H1 (cell line): ENCODE data around the gene FKBP2. TPM values are rescaled to one million over a fixed set of nuclear protein-coding genes. Genes with fewer than 3 reads are reported as not detected.

ENCODE experiments used
- CTCF ChIA-PET: fragments of 300-600 bp; sonication (Branson Sonifier 250); formaldehyde crosslinking; loops from one replicate; lab custom pipeline; 2021; ENCODE audit not compliant: partially characterized antibody; lab: Charles Lee
- POLR2A ChIA-PET: fragments of 300-600 bp; sonication (Branson Sonifier 250); formaldehyde crosslinking; loops from one replicate; lab custom pipeline; 2021; ENCODE audit warnings: inconsistent platforms; ENCODE audit not compliant: partially characterized antibody; lab: Charles Lee
- DNase-seq, 2 experiments: peaks; one replicate each; pipeline versions ENCODE4 v3.0.0 to v3.0.0-alpha.2; 2010 to 2022; ENCODE audit warnings: low spot score in 2 of 2, low read depth in 1 of 2, mixed read lengths in 1 of 2
- FAIRE-seq: peaks from 2 replicates; lab custom pipeline; 2011; peaks lifted over from hg19 to GRCh38; lab: Jason Lieb, UNC
- H2AFZ ChIP-seq: 2 replicates; pipeline ENCODE4 v1.8.1; 2012; ENCODE audit warnings: low read length, inconsistent platforms
- H2AK5ac ChIP-seq: 2 replicates; pipeline ENCODE4 v1.6.1; 2013; ENCODE audit warnings: low read depth, low read length
- H2BK120ac ChIP-seq: replicated peaks from 2 replicates; pipeline ENCODE3; 2013; ENCODE audit warnings: low read depth, low read length, inconsistent platforms
- H2BK12ac ChIP-seq: 2 replicates; pipeline ENCODE4 v1.6.1; 2013; ENCODE audit warnings: low read depth, low read length
- H2BK15ac ChIP-seq: 2 replicates; pipeline ENCODE4 v1.6.1; 2013; ENCODE audit warnings: low read length
- H2BK20ac ChIP-seq: 2 replicates; pipeline ENCODE4 v1.6.1; 2013; ENCODE audit warnings: low read length
- H2BK5ac ChIP-seq: 2 replicates; pipeline ENCODE4 v1.6.1; 2013; ENCODE audit warnings: low read depth, low read length
- H3K14ac ChIP-seq: 2 replicates; pipeline ENCODE4 v1.6.1; 2013; ENCODE audit warnings: inconsistent platforms; ENCODE audit not compliant: insufficient read length
- H3K18ac ChIP-seq: 2 replicates; pipeline ENCODE4 v1.6.1; 2013; ENCODE audit warnings: low read length; ENCODE audit errors: extremely low read depth
- H3K23ac ChIP-seq: 2 replicates; pipeline ENCODE4 v1.6.1; 2013; ENCODE audit warnings: inconsistent platforms; ENCODE audit not compliant: insufficient read length
- H3K23me2 ChIP-seq: 2 replicates; pipeline ENCODE4 v1.6.1; 2013; ENCODE audit warnings: low read depth, low read length
- H3K27ac ChIP-seq: 2 replicates; pipeline ENCODE4 v1.6.1; 2011; ENCODE audit warnings: low read depth, low read length, inconsistent platforms
- H3K27me3 ChIP-seq, 4 experiments: replicated peaks in 1 of 4; 1 replicate in 1 of 4; 2 replicates in 3 of 4; pipeline versions ENCODE4 v1.6.1 to v1.8.1; 2011 to 2013; ENCODE audit warnings: low read length in 3 of 4, mild to moderate bottlenecking in 3 of 4, inconsistent platforms in 2 of 4, mixed read lengths in 2 of 4, moderate library complexity in 1 of 4; ENCODE audit not compliant: control insufficient read depth in 3 of 4, insufficient read depth in 3 of 4; ENCODE audit errors: extremely low read depth in 1 of 4
- H3K36me3 ChIP-seq, 4 experiments: 2 replicates each; pipeline versions ENCODE4 v1.6.1 to v1.8.1; 2011 to 2013; ENCODE audit warnings: mild to moderate bottlenecking in 4 of 4, low read length in 3 of 4, moderate library complexity in 2 of 4, control low read depth in 1 of 4, inconsistent platforms in 1 of 4; ENCODE audit not compliant: insufficient read depth in 4 of 4, control insufficient read depth in 2 of 4
- H3K4ac ChIP-seq: replicated peaks from 2 replicates; pipeline ENCODE3; 2013; ENCODE audit warnings: low read length, low read depth, mixed read lengths, inconsistent platforms; ENCODE audit not compliant: insufficient read length
- H3K4me1 ChIP-seq, 4 experiments: replicated peaks in 1 of 4; 1 replicate in 1 of 4; 2 replicates in 3 of 4; pipeline versions ENCODE4 v1.6.1 to v1.8.1; 2011 to 2013; ENCODE audit warnings: low read length in 3 of 4, inconsistent platforms in 2 of 4, mixed read lengths in 1 of 4; ENCODE audit not compliant: insufficient read depth in 4 of 4, control insufficient read depth in 3 of 4
- H3K4me2 ChIP-seq, 2 experiments: 2 replicates each; pipeline versions ENCODE4 v1.6.1 to v1.8.1; 2011 to 2013; ENCODE audit warnings: low read depth in 2 of 2, low read length in 2 of 2, control low read depth in 1 of 2, inconsistent platforms in 1 of 2, mild to moderate bottlenecking in 1 of 2; ENCODE audit not compliant: insufficient read depth in 1 of 2
- H3K4me3 ChIP-seq, 4 experiments: fragments of 200-600, 300-600 bp in 1 of 4; sonication (generic), shearing (Covaris generic), sonication (Bioruptor Twin) in 1 of 4; 2 replicates each; pipeline versions ENCODE4 v1.5.1 to v1.8.1; 2011 to 2016; ENCODE audit warnings: low read length in 4 of 4, low read depth in 3 of 4, control low read depth in 2 of 4, inconsistent platforms in 2 of 4, mild to moderate bottlenecking in 2 of 4, mixed read lengths in 1 of 4, moderate library complexity in 1 of 4; ENCODE audit not compliant: insufficient read depth in 2 of 4; ENCODE audit errors: extremely low read depth in 1 of 4
- H3K56ac ChIP-seq: replicated peaks from 2 replicates; pipeline ENCODE3; 2013; ENCODE audit warnings: low read depth, mild to moderate bottlenecking, mixed read lengths, low read length, inconsistent platforms; ENCODE audit not compliant: insufficient read length
- H3K79me1 ChIP-seq: 2 replicates; pipeline ENCODE4 v1.6.1; 2013; ENCODE audit warnings: low read depth, low read length, control low read depth
- H3K79me2 ChIP-seq, 2 experiments: 2 replicates each; pipeline versions ENCODE4 v1.6.1 to v1.8.1; 2012 to 2013; ENCODE audit warnings: low read length in 2 of 2, mild to moderate bottlenecking in 2 of 2, inconsistent platforms in 1 of 2; ENCODE audit not compliant: insufficient read depth in 2 of 2, control insufficient read depth in 1 of 2
- H3K9ac ChIP-seq, 4 experiments: replicated peaks in 1 of 4; 1 replicate in 1 of 4; 2 replicates in 3 of 4; pipeline versions ENCODE4 v1.6.1 to v1.8.1; 2011 to 2013; ENCODE audit warnings: low read depth in 3 of 4, low read length in 3 of 4, control low read depth in 2 of 4, mild to moderate bottlenecking in 2 of 4, moderate library complexity in 2 of 4, inconsistent platforms in 1 of 4; ENCODE audit errors: extremely low read depth in 1 of 4
- H3K9me3 ChIP-seq, 2 experiments: 2 replicates each; pipeline versions ENCODE4 v1.6.1 to v1.8.1; 2012 to 2013; ENCODE audit warnings: mild to moderate bottlenecking in 2 of 2, moderate library complexity in 2 of 2, control low read depth in 1 of 2, inconsistent platforms in 1 of 2, low read depth in 1 of 2, low read length in 1 of 2, mixed read lengths in 1 of 2; ENCODE audit not compliant: insufficient read depth in 2 of 2
- H4K20me1 ChIP-seq, 2 experiments: replicated peaks in 1 of 2; 2 replicates each; pipeline versions ENCODE3 to v1.8.1; 2011 to 2013; ENCODE audit warnings: inconsistent platforms in 2 of 2, low read length in 2 of 2, mild to moderate bottlenecking in 1 of 2; ENCODE audit not compliant: insufficient read depth in 2 of 2, control insufficient read depth in 1 of 2
- H4K5ac ChIP-seq: 2 replicates; pipeline ENCODE4 v1.6.1; 2013; ENCODE audit warnings: low read length, low read depth, mixed read lengths, inconsistent platforms; ENCODE audit not compliant: insufficient read length
- H4K8ac ChIP-seq: 2 replicates; pipeline ENCODE4 v1.8.0; 2013; ENCODE audit warnings: mild to moderate bottlenecking, moderate library complexity, low read length, inconsistent platforms; ENCODE audit not compliant: insufficient read depth; ENCODE audit errors: extremely low read depth
- H4K91ac ChIP-seq: replicated peaks from 2 replicates; pipeline ENCODE3; 2013; ENCODE audit warnings: low read length, mixed read lengths, inconsistent platforms; ENCODE audit not compliant: insufficient read length
- ATF2 ChIP-seq: IDR thresholded peaks from 2 replicates; pipeline ENCODE4 v1.6.1; 2012; ENCODE audit warnings: low read length, inconsistent platforms
- BRCA1 ChIP-seq: IDR thresholded peaks from 2 replicates; pipeline ENCODE4 v1.6.1; 2012; ENCODE audit warnings: low read depth, low read length, improper control_type of control experiment
- CTBP2 ChIP-seq: IDR thresholded peaks from 2 replicates; pipeline ENCODE4 v1.7.0; 2011; ENCODE audit warnings: borderline replicate concordance, mild to moderate bottlenecking, moderate library complexity, mixed read lengths, low read length; ENCODE audit not compliant: insufficient read depth, insufficient read length
- HDAC2 ChIP-seq, 2 experiments: fragments of 300-600 bp in 1 of 2; sonication (generic) in 1 of 2; IDR thresholded peaks; 2 replicates each; pipeline ENCODE4 v1.6.1; 2011 to 2012; ENCODE audit warnings: low read depth in 2 of 2, low read length in 2 of 2, mild to moderate bottlenecking in 2 of 2, moderate library complexity in 2 of 2, borderline replicate concordance in 1 of 2, inconsistent platforms in 1 of 2
- KDM5A ChIP-seq: fragments of 200-600 bp; IDR thresholded peaks from 2 replicates; pipeline ENCODE4 v1.7.1; 2012; ENCODE audit warnings: mild to moderate bottlenecking, low read length, inconsistent platforms, mixed read lengths
- MAFK ChIP-seq: IDR thresholded peaks from 2 replicates; pipeline ENCODE4 v1.6.1; 2012; ENCODE audit warnings: low read depth, mild to moderate bottlenecking, improper control_type of control experiment, low read length
- SIN3A ChIP-seq, 2 experiments: IDR thresholded peaks in 1 of 2; conservative IDR thresholded peaks in 1 of 2; 2 replicates each; pipeline ENCODE4 v1.6.1; 2011 to 2012; ENCODE audit warnings: low read length in 2 of 2, improper control_type of control experiment in 1 of 2, low read depth in 1 of 2, mild to moderate bottlenecking in 1 of 2
- SP2 ChIP-seq: IDR thresholded peaks from 2 replicates; pipeline ENCODE4 v1.6.1; 2012; ENCODE audit warnings: mild to moderate bottlenecking, low read length, inconsistent platforms
- SRF ChIP-seq: IDR thresholded peaks from 2 replicates; pipeline ENCODE4 v1.6.1; 2011; ENCODE audit warnings: mild to moderate bottlenecking, low read depth, low read length, moderate library complexity
- TAF1 ChIP-seq: IDR thresholded peaks from 2 replicates; pipeline ENCODE4 v1.6.1; 2011; ENCODE audit warnings: mild to moderate bottlenecking, low read depth, low read length
- TBP ChIP-seq: IDR thresholded peaks from 2 replicates; pipeline ENCODE4 v1.6.1; 2011; ENCODE audit warnings: low read depth, low read length, improper control_type of control experiment
- ZNF274 ChIP-seq: IDR thresholded peaks from 2 replicates; pipeline ENCODE4 v1.7.0; 2012; ENCODE audit warnings: low read length, borderline replicate concordance; ENCODE audit errors: extremely low read depth
- WGBS, 2 experiments: shearing (Covaris generic) in 1 of 2; methylation state at CpG; one replicate each; pipeline versions ENCODE4 v1.1.6 to v1.1.7; 2013 to 2015; ENCODE audit warnings: low lambda C conversion rate in 2 of 2, mixed read lengths in 2 of 2, inconsistent platforms in 1 of 2, low coverage in 1 of 2, missing lambda C conversion rate in 1 of 2; ENCODE audit not compliant: insufficient replicate concordance in 2 of 2, insufficient coverage in 1 of 2, insufficient read length in 1 of 2; ENCODE audit errors: extremely low coverage in 1 of 2, missing lambda C conversion rate in 1 of 2; 5-methylcytosine and 5-hydroxymethylcytosine counted together
- polyA plus RNA-seq, 7 experiments: library from polyadenylated mRNA; depleted of rRNA in 3 of 7; stranded (reverse) in 5 of 7; unstranded in 2 of 7; fragments of >200 nt in 5 of 7; fragments of 200-250 nt in 2 of 7; gene quantifications; 1 replicate in 5 of 7; 2 replicates in 1 of 7; 4 replicates in 1 of 7; pipeline versions ENCODE4 v1.2.1 to v1.2.3, GENCODE V29; 2011 to 2013; ENCODE audit warnings: missing spikeins in 2 of 7, mixed read lengths in 2 of 7
- total RNA-seq: library from RNA; stranded (reverse); fragmentation: NEBNext Ultra II Directional; extraction: Animal tissue kit (Norgen Biotek cat#: 25700); gene quantifications from 2 replicates; pipeline ENCODE4 v1.2.1, GENCODE V29; 2021

The FKBP2 gene
- total and polyA plus RNA-seq, 2 of the 8 experiments (the other 6 are each of a cell fraction or from before 2014, with no cell fraction given), result 41.7 to 52.5 TPM

- WGBS, 2 experiments, result 87% methylated on average over 9 of the region's 9 CpGs; no CpG with 5 or more reads in 1 of the 2 experiments
- Histone ChIP-seq H2BK120ac (no peak overlapping the region), H3K23me2 (peaks cover 15% of the 10 kb centered on the region; the same call in 1 of the 2 replicates), H3K4me3 (no peak overlapping the region), H3K4me2 (no peak overlapping the region), H4K91ac (no peak overlapping the region), H3K27me3 (peaks cover 33 to 44% (median 42%) of the 10 kb centered on the region in 4 experiments), H3K56ac (no peak overlapping the region), H3K4me1 (peaks cover 0 to 14% (median 7%) of the 10 kb centered on the region in 4 experiments; a peak in 5 of 7 replicates), H4K5ac (no peak overlapping the region), H4K20me1 (peaks cover 5 to 17% of the 10 kb centered on the region in 2 experiments), H3K79me1 (no peaks in the 10 kb centered on the region), H3K27ac (no peak overlapping the region), H2AFZ (no peak overlapping the region), H3K18ac (no peak overlapping the region), H3K9ac (no peak overlapping the region), H3K79me2 (no peaks in the 10 kb centered on the region), H3K9me3 (no peaks in the 10 kb centered on the region), H3K36me3 (peaks cover 0 to 9% (median 0%) of the 10 kb centered on the region in 4 experiments; a peak in 1 of 8 replicates), H2BK12ac (no peak overlapping the region), H3K23ac (no peak overlapping the region), H4K8ac (no peak overlapping the region), H2BK5ac (0 out of 2 replicates have a peak overlapping the region, but pooled peaks have one; percentile 44), H2BK15ac (no peak overlapping the region), H3K4ac (no peak overlapping the region), H3K14ac (no peak overlapping the region), H2BK20ac (no peak overlapping the region), H2AK5ac (no peak overlapping the region)
- FAIRE-seq, result no peak
- no peak for DNase-seq
- ChIA-PET POLR2A (interaction anchor here (0.9 to 1.2 kb wide), 2 partner anchors 13 to 43 kb away, joined by 3 to 4 read pairs; no protein-coding TSS in a partner anchor), CTCF (interaction anchor here (1.5 to 11.4 kb wide), 2 partner anchors 14 to 24 kb away, joined by 4 to 134 read pairs; partner anchors contain the start of genes CATSPERZ and ESRRA)
- TF ChIP-seq SP2, result no peak
- TF ChIP-seq BRCA1, result no peak
- TF ChIP-seq SIN3A (conservative IDR thresholded peaks at IDR 0.05 in 1 of 2, IDR thresholded peaks at IDR 0.05 in 1 of 2; ENCODE audit: low read depth in 1 of 2, low read length in 2 of 2), result no peak
- no peak for TF ChIP-seq HDAC2 (IDR thresholded peaks at IDR 0.05; ENCODE audit: borderline replicate concordance in 1 of 2, low read depth in 2 of 2, low read length in 2 of 2)
- no peak for TF ChIP-seq CTBP2
- no peak for TF ChIP-seq ATF2
- no peak for TF ChIP-seq KDM5A
- no peak for TF ChIP-seq TBP
- TF ChIP-seq TAF1, result no peak
- TF ChIP-seq ZNF274, result no peak
- TF ChIP-seq SRF, result no peak
- no peak for TF ChIP-seq MAFK
Observed at GRCh38 chr11:64288353-64288750, 47.5 kb downstream of the FKBP2 start.
